ENCODE results near the gene FRAS1.

DNA sequence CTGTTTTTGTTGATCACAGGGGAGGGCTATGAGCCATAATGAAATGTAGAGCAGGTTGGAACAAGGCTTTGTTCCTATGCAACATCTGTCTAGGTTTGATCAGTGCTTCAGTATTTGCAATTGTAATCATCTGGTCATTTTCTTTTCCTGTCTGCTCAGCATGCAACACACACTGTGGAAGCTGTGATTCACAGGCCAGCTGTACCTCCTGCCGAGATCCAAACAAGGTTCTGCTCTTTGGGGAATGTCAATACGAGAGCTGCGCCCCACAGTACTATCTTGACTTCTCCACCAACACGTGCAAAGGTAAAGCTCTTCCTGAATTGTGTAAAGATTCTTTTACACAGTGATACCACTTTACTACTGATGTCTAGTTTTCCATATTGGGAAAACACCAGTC, 312.6 kb downstream of the FRAS1 start:
- no peak for TF ChIP-seq POLR2AphosphoS5 (IDR thresholded peaks at IDR 0.05; ENCODE audit: insufficient read depth in 1 of 2, low read depth in 1 of 2)
- TF ChIP-seq, protein P1, sequence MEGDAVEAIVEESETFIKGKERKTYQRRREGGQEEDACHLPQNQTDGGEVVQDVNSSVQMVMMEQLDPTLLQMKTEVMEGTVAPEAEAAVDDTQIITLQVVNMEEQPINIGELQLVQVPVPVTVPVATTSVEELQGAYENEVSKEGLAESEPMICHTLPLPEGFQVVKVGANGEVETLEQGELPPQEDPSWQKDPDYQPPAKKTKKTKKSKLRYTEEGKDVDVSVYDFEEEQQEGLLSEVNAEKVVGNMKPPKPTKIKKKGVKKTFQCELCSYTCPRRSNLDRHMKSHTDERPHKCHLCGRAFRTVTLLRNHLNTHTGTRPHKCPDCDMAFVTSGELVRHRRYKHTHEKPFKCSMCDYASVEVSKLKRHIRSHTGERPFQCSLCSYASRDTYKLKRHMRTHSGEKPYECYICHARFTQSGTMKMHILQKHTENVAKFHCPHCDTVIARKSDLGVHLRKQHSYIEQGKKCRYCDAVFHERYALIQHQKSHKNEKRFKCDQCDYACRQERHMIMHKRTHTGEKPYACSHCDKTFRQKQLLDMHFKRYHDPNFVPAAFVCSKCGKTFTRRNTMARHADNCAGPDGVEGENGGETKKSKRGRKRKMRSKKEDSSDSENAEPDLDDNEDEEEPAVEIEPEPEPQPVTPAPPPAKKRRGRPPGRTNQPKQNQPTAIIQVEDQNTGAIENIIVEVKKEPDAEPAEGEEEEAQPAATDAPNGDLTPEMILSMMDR (IDR thresholded peaks at IDR 0.05): no peak
- no peak for TF ChIP-seq POLR2A (IDR thresholded peaks at IDR 0.05)

All from vagina (tissue), 2 donors.